ENCODE results near the gene COBL. TPM values are rescaled to one million over a fixed set of nuclear protein-coding genes. Genes with fewer than 3 reads are reported as not detected.

COBL gene
- total RNA-seq, 1 donor from 2014 or later, result 0.05 TPM

GRCh38 chr7:51013861-51014511 lies 302.6 kb downstream of the COBL start:
- H3K27me3 Mint-ChIP-seq (ENCODE audit: low read depth), result no peaks in the 10 kb centered on the region
- no peak overlapping the region for H3K4me3 Mint-ChIP-seq
- H3K4me1 Mint-ChIP-seq, result peaks cover 5% of the 10 kb centered on the region
- no peak for TF ChIP-seq CTCF (conservative IDR thresholded peaks at IDR 0.05)
- no peak overlapping the region for H3K27ac Mint-ChIP-seq (ENCODE audit: unreplicated experiment)
- no peak for DNase-seq (ENCODE audit: low read depth, low spot score)
- peaks cover 3% of the 10 kb centered on the region for H3K9me3 Mint-ChIP-seq
- no peaks in the 10 kb centered on the region for H3K36me3 Mint-ChIP-seq (ENCODE audit: low read depth)

GRCh38 chr7:51013218-51013786 lies 303.3 kb downstream of the COBL start:
- Mint-ChIP-seq H3K4me3 (no peak overlapping the region), H3K27ac (ENCODE audit: unreplicated experiment) (peak overlapping the region; percentile 71), H3K27me3 (ENCODE audit: low read depth) (no peaks in the 10 kb centered on the region), H3K36me3 (ENCODE audit: low read depth) (no peaks in the 10 kb centered on the region), H3K4me1 (peaks cover 5% of the 10 kb centered on the region), H3K9me3 (peaks cover 3% of the 10 kb centered on the region)
- TF ChIP-seq CTCF (conservative IDR thresholded peaks at IDR 0.05), result no peak
- no peak for DNase-seq (ENCODE audit: low read depth, low spot score)

GRCh38 chr7:51012569-51013217 lies 303.9 kb downstream of the COBL start:
- Mint-ChIP-seq H3K27ac (ENCODE audit: unreplicated experiment) (peak overlapping the region; percentile 67), H3K4me1 (peaks cover 5% of the 10 kb centered on the region), H3K4me3 (no peak overlapping the region), H3K36me3 (ENCODE audit: low read depth) (no peaks in the 10 kb centered on the region), H3K9me3 (no peaks in the 10 kb centered on the region), H3K27me3 (ENCODE audit: low read depth) (no peaks in the 10 kb centered on the region)
- DNase-seq (ENCODE audit: low read depth, low spot score), result no peak
- TF ChIP-seq CTCF (conservative IDR thresholded peaks at IDR 0.05), result no peak

DNA sequence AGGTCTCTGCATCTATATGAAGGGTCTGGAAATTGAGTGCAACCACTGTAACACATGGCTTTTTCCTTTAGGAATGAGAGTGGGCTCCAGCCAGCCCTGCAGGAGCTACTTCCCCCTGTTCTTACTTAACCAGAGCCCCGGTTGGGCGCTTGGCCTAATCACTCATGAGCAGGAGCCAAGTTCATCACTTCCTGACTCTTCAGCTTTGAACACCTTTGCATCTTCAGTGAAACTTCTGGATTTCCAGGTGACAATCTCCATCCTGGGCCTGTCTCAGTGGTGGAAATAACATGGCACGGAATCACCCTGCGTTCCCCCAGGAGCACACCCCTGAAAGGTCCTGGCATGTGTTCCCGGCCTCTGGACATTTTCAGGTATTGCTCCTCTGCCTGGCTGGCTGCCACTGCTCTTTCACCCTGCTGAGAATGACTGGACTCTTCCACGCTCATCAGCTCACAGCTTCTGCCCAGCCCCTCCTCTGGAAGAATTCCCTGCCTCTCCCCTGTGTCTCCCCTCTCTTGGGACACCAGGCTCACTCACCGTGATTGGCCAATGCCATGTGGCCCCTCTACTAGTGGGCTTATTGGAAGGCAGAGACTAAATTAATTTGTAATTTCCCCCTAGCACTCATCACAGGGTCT lies 304.8 kb downstream of the COBL start:
- DNase-seq (ENCODE audit: low read depth, low spot score), result no peak
- H3K27ac Mint-ChIP-seq (ENCODE audit: unreplicated experiment), result no peak overlapping the region
- H3K4me1 Mint-ChIP-seq, result peaks cover 5% of the 10 kb centered on the region
- no peak overlapping the region for H3K4me3 Mint-ChIP-seq
- TF ChIP-seq CTCF (conservative IDR thresholded peaks at IDR 0.05), result no peak
- no peaks in the 10 kb centered on the region for H3K36me3 Mint-ChIP-seq (ENCODE audit: low read depth)
- no peaks in the 10 kb centered on the region for H3K27me3 Mint-ChIP-seq (ENCODE audit: low read depth)
- H3K9me3 Mint-ChIP-seq, result no peaks in the 10 kb centered on the region

GRCh38 chr7:51010534-51010933 lies 306.1 kb downstream of the COBL start:
- no peak overlapping the region for H3K4me3 Mint-ChIP-seq
- no peaks in the 10 kb centered on the region for H3K36me3 Mint-ChIP-seq (ENCODE audit: low read depth)
- H3K27me3 Mint-ChIP-seq (ENCODE audit: low read depth), result no peaks in the 10 kb centered on the region
- H3K9me3 Mint-ChIP-seq, result no peaks in the 10 kb centered on the region
- no peak overlapping the region for H3K27ac Mint-ChIP-seq (ENCODE audit: unreplicated experiment)
- TF ChIP-seq CTCF (conservative IDR thresholded peaks at IDR 0.05), result no peak
- H3K4me1 Mint-ChIP-seq, result peaks cover under 1% of the 10 kb centered on the region
- DNase-seq (ENCODE audit: low read depth, low spot score), result no peak

Measured in neural crest cell (in vitro differentiated cells).